IMR-90 (cell line): Measurements from ENCODE around the gene ZNF587B. TPM values are rescaled to one million over a fixed set of nuclear protein-coding genes. Genes with fewer than 3 reads are reported as not detected.

ENCODE experiments used
- ATAC-seq: fragments of 200-7000 bp; cut with Tn5 transposase; 2 replicates; pipeline ENCODE4 v1.9.1; 2020; ENCODE audit warnings: low read depth, mild to moderate bottlenecking, moderate library complexity
- BruUV-seq: library from RNA; stranded (reverse); fragments of 400-500 nt; replicated peaks from 2 replicates; lab custom pipeline; 2021; lab: Mats Ljungman, UMichigan
- CTCF ChIA-PET: fragments of 300-600 bp; formaldehyde crosslinking; extraction: SDS; loops from one replicate; lab custom pipeline; 2021; ENCODE audit warnings: antibody characterized with exemption; lab: Yijun Ruan, JAX
- POLR2A ChIA-PET: fragments of 300-600 bp; sonication (Branson Sonifier 250); formaldehyde crosslinking; loops from one replicate; lab custom pipeline; 2022; ENCODE audit warnings: antibody characterized with exemption; ENCODE audit not compliant: unreplicated experiment; lab: Charles Lee
- DNase-seq: peaks from one replicate; pipeline ENCODE4 v3.0.0; 2013
- H2AFZ ChIP-seq: replicated peaks from 2 replicates; pipeline ENCODE3; 2013; ENCODE audit warnings: low read length, mild to moderate bottlenecking; ENCODE audit not compliant: poor library complexity
- H2AK5ac ChIP-seq: 2 replicates; pipeline ENCODE4 v1.6.1; 2013; ENCODE audit warnings: low read depth, low read length, inconsistent platforms
- H2AK9ac ChIP-seq: replicated peaks from 2 replicates; pipeline ENCODE3; 2013; ENCODE audit warnings: mild to moderate bottlenecking, low read depth, low read length, moderate library complexity; ENCODE audit not compliant: poor library complexity
- H2BK120ac ChIP-seq: 2 replicates; pipeline ENCODE4 v1.6.1; 2013; ENCODE audit warnings: low read depth, low read length, inconsistent platforms
- H2BK15ac ChIP-seq: 3 replicates; pipeline ENCODE4 v1.6.1; 2013; ENCODE audit warnings: low read depth, low read length, inconsistent platforms
- H2BK20ac ChIP-seq: 2 replicates; pipeline ENCODE4 v1.6.1; 2013; ENCODE audit warnings: low read depth, mild to moderate bottlenecking, inconsistent platforms, low read length, moderate library complexity
- H2BK5ac ChIP-seq: 2 replicates; pipeline ENCODE4 v1.6.1; 2013; ENCODE audit warnings: mild to moderate bottlenecking, low read depth, low read length, inconsistent platforms; ENCODE audit not compliant: poor library complexity, severe bottlenecking
- H3K14ac ChIP-seq: replicated peaks from 2 replicates; pipeline ENCODE4 v1.6.1; 2013; ENCODE audit warnings: low read depth, low read length, inconsistent platforms
- H3K18ac ChIP-seq: 2 replicates; pipeline ENCODE4 v1.6.1; 2013; ENCODE audit warnings: low read depth, low read length, control low read depth
- H3K23ac ChIP-seq: 2 replicates; pipeline ENCODE4 v1.6.1; 2013; ENCODE audit warnings: low read depth, low read length, inconsistent platforms
- H3K27ac ChIP-seq: 2 replicates; pipeline ENCODE4 v1.5.1; 2013; ENCODE audit warnings: mild to moderate bottlenecking, control low read depth, low read length; ENCODE audit not compliant: insufficient read depth
- H3K27me3 ChIP-seq: 2 replicates; pipeline ENCODE4 v1.6.1; 2013; ENCODE audit warnings: low read length; ENCODE audit not compliant: control insufficient read depth, insufficient read depth
- H3K36me3 ChIP-seq: 2 replicates; pipeline ENCODE4 v1.6.1; 2013; ENCODE audit warnings: low read length, mixed read lengths; ENCODE audit not compliant: control insufficient read depth, insufficient read depth
- H3K4ac ChIP-seq: 2 replicates; pipeline ENCODE4 v1.6.1; 2013; ENCODE audit warnings: low read depth, low read length, inconsistent platforms
- H3K4me1 ChIP-seq: 2 replicates; pipeline ENCODE4 v1.6.1; 2013; ENCODE audit warnings: low read length, mixed read lengths; ENCODE audit not compliant: control insufficient read depth, insufficient read depth
- H3K4me2 ChIP-seq: 2 replicates; pipeline ENCODE4 v1.6.1; 2013; ENCODE audit warnings: low read depth, mild to moderate bottlenecking, control low read depth, low read length, moderate library complexity
- H3K4me3 ChIP-seq: 2 replicates; pipeline ENCODE4 v1.5.1; 2013; ENCODE audit warnings: low read depth, mild to moderate bottlenecking, control low read depth, low read length, moderate library complexity; ENCODE audit not compliant: insufficient read depth
- H3K56ac ChIP-seq: 2 replicates; pipeline ENCODE4 v1.6.1; 2013; ENCODE audit warnings: low read length, inconsistent platforms; ENCODE audit not compliant: insufficient read depth; ENCODE audit errors: extremely low read depth
- H3K79me1 ChIP-seq, 2 experiments: 2 replicates each; pipeline ENCODE4 v1.6.1; 2013; ENCODE audit warnings: low read length in 2 of 2, inconsistent platforms in 1 of 2, low read depth in 1 of 2
- H3K9ac ChIP-seq: 2 replicates; pipeline ENCODE4 v1.6.1; 2013; ENCODE audit warnings: low read depth, low read length, control low read depth
- H3K9me1 ChIP-seq: 2 replicates; pipeline ENCODE4 v1.6.1; 2013; ENCODE audit warnings: low read length, inconsistent platforms; ENCODE audit not compliant: insufficient read depth
- H3K9me3 ChIP-seq: 2 replicates; pipeline ENCODE4 v1.6.1; 2013; ENCODE audit warnings: low read length; ENCODE audit not compliant: control insufficient read depth, insufficient read depth
- H4K20me1 ChIP-seq: 2 replicates; pipeline ENCODE4 v1.6.1; 2013; ENCODE audit warnings: low read length, inconsistent platforms; ENCODE audit not compliant: insufficient read depth
- H4K5ac ChIP-seq: 2 replicates; pipeline ENCODE4 v1.6.1; 2013; ENCODE audit warnings: mild to moderate bottlenecking, low read depth, low read length, control low read depth
- H4K8ac ChIP-seq, 2 experiments: 2 replicates each; pipeline ENCODE4 v1.6.1; 2013; ENCODE audit warnings: low read depth in 2 of 2, low read length in 2 of 2, control low read depth in 1 of 2, inconsistent platforms in 1 of 2
- H4K91ac ChIP-seq: 2 replicates; pipeline ENCODE4 v1.6.1; 2013; ENCODE audit warnings: low read depth, low read length, inconsistent platforms; ENCODE audit not compliant: insufficient read depth
- MAZ ChIP-seq: IDR thresholded peaks from 2 replicates; pipeline ENCODE4 v1.6.1; 2012; ENCODE audit warnings: low read depth, mild to moderate bottlenecking, low read length, improper control_type of control experiment, moderate library complexity, borderline replicate concordance
- RAD21 ChIP-seq: IDR thresholded peaks from 2 replicates; pipeline ENCODE4 v1.6.1; 2012; ENCODE audit warnings: low read length, improper control_type of control experiment
- SMC3 ChIP-seq: fragments of 150-350 bp; IDR thresholded peaks from 2 replicates; pipeline ENCODE4 v1.6.1; 2016; ENCODE audit warnings: low read depth, mild to moderate bottlenecking, antibody characterized with exemption, low read length, moderate library complexity
- WGBS, 2 experiments: methylation state at CpG; one replicate each; pipeline versions ENCODE4 v1.1.5 to v1.1.7; 2013; ENCODE audit warnings: missing lambda C conversion rate in 2 of 2; ENCODE audit not compliant: insufficient read length in 1 of 2; ENCODE audit errors: extremely low coverage in 2 of 2; 5-methylcytosine and 5-hydroxymethylcytosine counted together
- dilution Hi-C: fragments of 300-500 bp; cut with HindIII; formaldehyde crosslinking; loops from one replicate; pipeline ENCODE4 v1.14.3; 2018; ENCODE audit warnings: low sequenced_read_pairs; ENCODE audit not compliant: unreplicated experiment
- in situ Hi-C: fragments of 300-500 bp; cut with MboI; formaldehyde crosslinking; loops from 3 replicates; pipeline ENCODE4 v1.14.3; 2019; ENCODE audit warnings: low sequenced_read_pairs, inconsistent platforms, mixed read lengths
- intact Hi-C: fragments of 100-400 bp; cut with micrococcal nuclease; formaldehyde crosslinking; loops from 2 replicates; pipeline ENCODE4 v1.10.0; 2022
- polyA plus RNA-seq, 3 experiments: library from polyadenylated mRNA; depleted of rRNA; stranded (reverse); fragments of >200 nt; gene quantifications; 2 replicates each; pipeline ENCODE4 v1.2.3, GENCODE V29; 2012; ENCODE audit warnings: low replicate concordance in 1 of 3
- total RNA-seq: library from RNA; depleted of rRNA; stranded (reverse); fragments of >200 nt; gene quantifications from 2 replicates; pipeline ENCODE4 v1.2.3, GENCODE V29; 2012

Gene ZNF587B
- total and polyA plus RNA-seq, 2 of the 4 experiments (the other 2 are of a cell fraction), result 3.7 to 33.9 TPM

DNA sequence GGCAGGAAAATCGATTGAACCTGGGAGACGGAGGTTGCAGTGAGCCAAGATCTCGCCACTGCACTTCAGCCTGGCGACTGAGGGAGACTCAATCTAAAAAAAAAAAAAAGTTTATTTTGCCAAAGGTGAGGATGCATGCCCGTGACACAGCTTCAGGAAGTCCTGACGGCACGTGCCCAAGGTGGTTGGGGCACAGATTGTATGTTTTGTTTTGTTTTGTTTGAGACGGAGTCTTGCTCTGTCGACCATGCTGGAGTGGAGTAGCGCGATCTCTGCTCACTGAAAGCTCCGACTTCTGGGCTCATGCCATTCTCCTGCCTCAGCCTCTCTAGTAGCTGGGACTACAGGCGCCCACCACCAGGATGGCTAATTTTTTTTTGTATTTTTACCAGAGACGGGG is 12.1 kb upstream of the ZNF587B start:
- BruUV-seq, result no TSS peak
- Histone ChIP-seq H3K27me3 (no peaks in the 10 kb centered on the region), H2BK20ac (no peak overlapping the region), H3K18ac (no peak overlapping the region), H2AFZ (no peak overlapping the region), H3K79me1 (peaks cover 5 to 62% of the 10 kb centered on the region in 2 experiments; a peak in 3 of 4 replicates), H4K8ac (no peak overlapping the region), H3K36me3 (peaks cover 1% of the 10 kb centered on the region; the same call in 1 of the 2 replicates), H3K9me3 (no peaks in the 10 kb centered on the region), H4K91ac (no peak overlapping the region), H2AK9ac (no peak overlapping the region), H3K56ac (no peak overlapping the region), H3K4ac (no peak overlapping the region), H3K4me1 (peaks cover 5% of the 10 kb centered on the region), H2BK120ac (no peak overlapping the region), H3K9me1 (peaks cover 4% of the 10 kb centered on the region), H4K5ac (no peak overlapping the region), H3K27ac (no peak overlapping the region), H3K4me2 (no peak overlapping the region), H3K4me3 (no peak overlapping the region), H2BK5ac (no peak overlapping the region), H2AK5ac (no peak overlapping the region; the same call in 1 of the 2 replicates), H4K20me1 (no peaks in the 10 kb centered on the region; the same call in 1 of the 2 replicates), H2BK15ac (no peak overlapping the region), H3K9ac (no peak overlapping the region), H3K14ac (no peak overlapping the region), H3K23ac (no peak overlapping the region)
- DNase-seq (no peak), ATAC-seq (no peak)
- POLR2A ChIA-PET, result no interaction called here
- intact Hi-C loops, result no loop called here
- CTCF ChIA-PET, result no interaction called here
- dilution Hi-C loops, result no loop called here
- in situ Hi-C loops, result no loop called here
- 100% methylated on average over 6 of the region's 14 CpGs; no CpG with 5 or more reads in 1 of the 2 experiments for WGBS, 2 experiments
- no peak for TF ChIP-seq MAZ
- TF ChIP-seq RAD21, result no peak
- no peak for TF ChIP-seq SMC3
